Dendritic cell treated with granulocyte-macrophage colony-stimulating factor and Interleukin-4, amounts not matched to agents 40 ng/mL and 50 ng/mL, for 4 days (primary cell): Measurements from ENCODE around the gene CUZD1.

ENCODE experiments used
- H3K27ac Mint-ChIP-seq: one replicate; pipeline ENCODE4 v1.8.0; 2022; ENCODE audit warnings: mild to moderate bottlenecking, mixed read lengths
- H3K27me3 Mint-ChIP-seq: one replicate; pipeline ENCODE4 v1.8.0; 2022; ENCODE audit warnings: mild to moderate bottlenecking, mixed read lengths
- H3K36me3 Mint-ChIP-seq: one replicate; pipeline ENCODE4 v1.8.0; 2022; ENCODE audit warnings: low read depth, mixed read lengths
- H3K4me1 Mint-ChIP-seq: one replicate; pipeline ENCODE4 v1.8.0; 2022; ENCODE audit warnings: low read depth, mixed read lengths
- H3K4me3 Mint-ChIP-seq: one replicate; pipeline ENCODE4 v1.8.0; 2022; ENCODE audit warnings: mild to moderate bottlenecking, moderate library complexity, mixed read lengths
- H3K9me3 Mint-ChIP-seq: one replicate; pipeline ENCODE4 v1.8.0; 2022; ENCODE audit warnings: mixed read lengths
- intact Hi-C: fragments of 100-400 bp; cut with micrococcal nuclease; formaldehyde crosslinking; loops from one replicate; pipeline ENCODE4 v1.15.0; 2022

CUZD1 gene

GRCh38 chr10:122847782-122848604, 2.3 kb upstream of the CUZD1 start:
- Mint-ChIP-seq H3K9me3 (peaks cover 6% of the 10 kb centered on the region), H3K27ac (no peak overlapping the region), H3K27me3 (no peaks in the 10 kb centered on the region), H3K4me3 (no peak overlapping the region), H3K4me1 (no peaks in the 10 kb centered on the region), H3K36me3 (peaks cover 27% of the 10 kb centered on the region)
- intact Hi-C loops: no loop called here

DNA sequence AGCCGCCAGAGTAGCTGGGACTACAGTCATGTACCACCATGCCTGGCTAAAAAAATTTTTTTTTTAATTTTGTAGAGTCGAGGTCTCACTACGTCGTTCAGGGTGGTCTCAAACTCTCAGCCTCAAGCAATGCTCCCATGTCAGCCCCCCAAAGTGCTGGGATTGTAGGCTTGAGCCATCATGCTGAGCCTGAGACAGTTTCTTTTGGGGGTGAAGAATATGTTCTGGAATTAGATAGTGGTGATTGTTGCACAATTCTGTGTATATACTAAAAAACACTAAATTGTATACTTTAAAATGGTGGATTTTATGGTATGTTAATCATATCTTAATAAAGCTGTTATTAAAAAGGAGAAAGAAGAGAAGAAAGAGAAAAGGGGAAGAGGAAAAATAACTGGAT, 1.5 kb downstream of the CUZD1 start:
- Mint-ChIP-seq H3K4me3 (no peak overlapping the region), H3K4me1 (no peaks in the 10 kb centered on the region), H3K27ac (no peak overlapping the region), H3K27me3 (no peaks in the 10 kb centered on the region), H3K9me3 (peaks cover 6% of the 10 kb centered on the region), H3K36me3 (peaks cover 14% of the 10 kb centered on the region)
- intact Hi-C loops: no loop called here

- Mint-ChIP-seq H3K36me3 (peaks cover 28% of the 10 kb centered on the region), H3K4me1 (no peaks in the 10 kb centered on the region), H3K27ac (no peak overlapping the region), H3K27me3 (no peaks in the 10 kb centered on the region), H3K9me3 (peaks cover 6% of the 10 kb centered on the region), H3K4me3 (no peak overlapping the region)
- intact Hi-C loops: no loop called here
Measured at GRCh38 chr10:122841569-122841968, 4.1 kb downstream of the CUZD1 start.

- Mint-ChIP-seq H3K36me3 (peaks cover 16% of the 10 kb centered on the region), H3K27me3 (no peaks in the 10 kb centered on the region), H3K27ac (no peak overlapping the region), H3K4me3 (no peak overlapping the region), H3K4me1 (no peaks in the 10 kb centered on the region), H3K9me3 (no peaks in the 10 kb centered on the region)
- intact Hi-C loops: no loop called here
Measured at GRCh38 chr10:122839505-122839904, 6.2 kb downstream of the CUZD1 start.

GRCh38 chr10:122838880-122839279, 6.8 kb downstream of the CUZD1 start:
- Mint-ChIP-seq H3K4me3 (no peak overlapping the region), H3K27me3 (no peaks in the 10 kb centered on the region), H3K4me1 (no peaks in the 10 kb centered on the region), H3K9me3 (no peaks in the 10 kb centered on the region), H3K36me3 (peaks cover 16% of the 10 kb centered on the region), H3K27ac (no peak overlapping the region)
- intact Hi-C loops: no loop called here

DNA sequence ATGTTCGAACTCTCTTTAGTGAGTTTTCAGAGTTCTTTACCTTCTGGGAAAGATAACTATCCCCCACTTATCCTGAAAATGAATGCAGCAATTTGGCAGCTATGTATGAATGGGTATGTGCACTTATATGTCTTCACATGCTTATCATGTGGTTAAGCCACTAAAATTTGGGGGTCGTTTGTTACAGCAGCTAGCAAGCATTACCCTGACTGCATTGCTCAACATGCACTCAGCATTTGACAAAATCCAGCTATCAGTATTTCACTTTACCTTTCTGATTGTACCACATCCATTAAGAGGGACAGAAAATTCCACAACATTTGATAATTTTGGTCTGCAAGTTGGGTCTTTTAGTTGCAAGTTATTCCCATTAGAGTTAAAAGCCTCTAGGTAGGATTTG, 9.7 kb downstream of the CUZD1 start:
- intact Hi-C loops: no loop called here

DNA sequence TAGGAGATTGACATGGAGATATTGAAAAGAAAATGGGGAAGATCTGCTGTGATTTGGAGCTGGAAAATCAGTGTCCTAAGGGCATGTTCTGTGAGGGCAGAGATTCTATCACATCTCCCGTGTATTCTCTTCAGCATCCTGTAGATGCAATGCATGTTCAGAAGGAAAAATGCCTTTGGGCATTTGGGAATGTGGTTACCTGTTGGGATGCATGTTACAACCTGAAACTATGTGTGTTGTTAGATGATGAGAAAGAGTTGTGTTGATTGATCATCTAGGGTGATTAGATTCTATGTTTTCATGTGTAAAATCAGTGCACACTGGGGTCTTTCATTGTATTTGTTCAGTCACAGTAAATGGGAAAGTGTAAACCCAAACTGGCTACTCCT, 14.7 kb downstream of the CUZD1 start:
- Mint-ChIP-seq H3K9me3 (no peaks in the 10 kb centered on the region), H3K4me1 (no peaks in the 10 kb centered on the region), H3K27me3 (peaks cover 3% of the 10 kb centered on the region), H3K36me3 (peaks cover 6% of the 10 kb centered on the region), H3K4me3 (no peak overlapping the region), H3K27ac (no peak overlapping the region)
- intact Hi-C loops: no loop called here

More for the DNA sequence above, 9.7 kb downstream of the CUZD1 start:
- no peak overlapping the region for H3K4me3 Mint-ChIP-seq
- H3K27me3 Mint-ChIP-seq: no peaks in the 10 kb centered on the region
- H3K36me3 Mint-ChIP-seq: peaks cover 23% of the 10 kb centered on the region
- no peak overlapping the region for H3K27ac Mint-ChIP-seq
- no peaks in the 10 kb centered on the region for H3K4me1 Mint-ChIP-seq
- no peaks in the 10 kb centered on the region for H3K9me3 Mint-ChIP-seq

DNA sequence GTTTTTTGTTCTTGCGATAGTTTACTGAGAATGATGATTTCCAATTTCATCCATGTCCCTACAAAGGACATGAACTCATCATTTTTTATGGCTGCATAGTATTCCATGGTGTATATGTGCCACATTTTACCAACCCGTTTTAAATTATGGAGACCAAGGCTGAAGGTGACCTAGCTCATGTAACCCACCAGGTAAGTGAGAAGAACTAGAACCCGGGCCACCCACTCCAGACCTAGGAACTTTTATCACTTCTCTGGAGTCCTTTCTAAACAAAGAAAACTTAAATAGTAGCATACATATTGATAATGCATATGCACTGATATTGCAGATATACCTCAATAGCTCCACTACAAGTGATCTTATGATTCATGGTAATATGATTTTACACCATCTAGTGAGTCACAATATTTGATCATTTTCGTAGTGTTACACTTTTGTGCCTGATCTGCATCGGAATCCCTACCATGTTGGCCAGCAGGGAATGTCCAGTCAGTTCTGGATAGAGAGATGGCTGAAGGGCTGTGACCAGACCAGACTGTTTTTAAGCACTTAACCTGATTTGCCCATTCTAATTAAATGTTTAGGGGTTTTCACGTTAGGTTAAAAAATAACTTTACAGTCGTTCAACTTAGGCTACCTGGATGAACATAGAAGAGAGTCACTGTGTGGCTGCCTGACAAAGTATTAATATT, 15.2 kb downstream of the CUZD1 start:
- no peak overlapping the region for H3K27ac Mint-ChIP-seq
- intact Hi-C loops: no loop called here
- H3K27me3 Mint-ChIP-seq: peaks cover 4% of the 10 kb centered on the region
- peaks cover 6% of the 10 kb centered on the region for H3K36me3 Mint-ChIP-seq
- H3K4me3 Mint-ChIP-seq: no peak overlapping the region
- H3K9me3 Mint-ChIP-seq: no peaks in the 10 kb centered on the region
- H3K4me1 Mint-ChIP-seq: no peaks in the 10 kb centered on the region

DNA sequence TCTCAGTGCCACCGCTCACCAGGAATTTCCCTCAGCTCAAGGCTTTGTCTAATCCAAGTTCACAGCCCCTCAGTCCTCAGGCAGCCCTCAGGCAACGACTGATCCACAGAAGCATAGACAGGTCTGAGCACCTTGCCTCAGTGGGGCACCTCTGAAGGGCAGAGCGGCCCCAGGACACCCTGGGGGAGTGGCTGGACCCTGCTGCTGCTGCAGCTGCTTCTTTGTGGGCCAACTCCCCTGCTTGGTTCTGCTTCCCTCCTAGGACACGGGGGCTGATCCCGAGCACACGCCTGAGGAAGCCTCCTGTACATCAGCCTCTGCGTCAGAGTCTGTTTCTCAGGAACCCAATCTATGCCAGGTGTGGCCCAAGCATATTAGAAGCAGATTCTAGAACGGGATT, 16.2 kb downstream of the CUZD1 start:
- Mint-ChIP-seq H3K4me1 (no peaks in the 10 kb centered on the region), H3K36me3 (peaks cover 6% of the 10 kb centered on the region), H3K9me3 (no peaks in the 10 kb centered on the region), H3K27me3 (peaks cover 4% of the 10 kb centered on the region), H3K27ac (no peak overlapping the region), H3K4me3 (no peak overlapping the region)
- intact Hi-C loops: no loop called here

GRCh38 chr10:122828716-122829255, 16.9 kb downstream of the CUZD1 start:
- intact Hi-C loops: no loop called here
- Mint-ChIP-seq H3K36me3 (peaks cover 6% of the 10 kb centered on the region), H3K4me3 (no peak overlapping the region), H3K27me3 (peaks cover 4% of the 10 kb centered on the region), H3K4me1 (no peaks in the 10 kb centered on the region), H3K27ac (no peak overlapping the region), H3K9me3 (no peaks in the 10 kb centered on the region)

DNA sequence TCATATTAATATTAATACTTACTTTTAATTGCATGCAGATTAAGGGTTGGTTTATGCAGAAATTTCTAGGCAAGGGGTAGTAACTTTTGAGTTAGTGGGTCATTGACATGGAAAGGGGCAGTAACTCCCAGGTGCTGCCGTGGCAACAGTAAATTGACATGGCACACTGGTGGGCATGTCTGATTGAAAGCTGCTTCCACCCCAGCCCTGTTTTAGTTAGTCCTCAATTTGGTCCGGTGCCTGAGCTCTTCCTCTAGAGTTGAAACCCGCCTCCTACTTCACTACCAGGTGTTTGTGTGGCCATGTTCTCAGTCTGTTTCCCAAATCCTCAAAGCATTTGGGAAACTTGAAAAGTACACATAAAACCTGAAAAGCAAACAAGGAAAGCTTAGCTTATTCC, 18.4 kb downstream of the CUZD1 start:
- Mint-ChIP-seq H3K4me3 (no peak overlapping the region), H3K4me1 (no peaks in the 10 kb centered on the region), H3K9me3 (no peaks in the 10 kb centered on the region), H3K27me3 (peaks cover 4% of the 10 kb centered on the region), H3K36me3 (peaks cover 6% of the 10 kb centered on the region), H3K27ac (no peak overlapping the region)
- intact Hi-C loops: no loop called here

DNA sequence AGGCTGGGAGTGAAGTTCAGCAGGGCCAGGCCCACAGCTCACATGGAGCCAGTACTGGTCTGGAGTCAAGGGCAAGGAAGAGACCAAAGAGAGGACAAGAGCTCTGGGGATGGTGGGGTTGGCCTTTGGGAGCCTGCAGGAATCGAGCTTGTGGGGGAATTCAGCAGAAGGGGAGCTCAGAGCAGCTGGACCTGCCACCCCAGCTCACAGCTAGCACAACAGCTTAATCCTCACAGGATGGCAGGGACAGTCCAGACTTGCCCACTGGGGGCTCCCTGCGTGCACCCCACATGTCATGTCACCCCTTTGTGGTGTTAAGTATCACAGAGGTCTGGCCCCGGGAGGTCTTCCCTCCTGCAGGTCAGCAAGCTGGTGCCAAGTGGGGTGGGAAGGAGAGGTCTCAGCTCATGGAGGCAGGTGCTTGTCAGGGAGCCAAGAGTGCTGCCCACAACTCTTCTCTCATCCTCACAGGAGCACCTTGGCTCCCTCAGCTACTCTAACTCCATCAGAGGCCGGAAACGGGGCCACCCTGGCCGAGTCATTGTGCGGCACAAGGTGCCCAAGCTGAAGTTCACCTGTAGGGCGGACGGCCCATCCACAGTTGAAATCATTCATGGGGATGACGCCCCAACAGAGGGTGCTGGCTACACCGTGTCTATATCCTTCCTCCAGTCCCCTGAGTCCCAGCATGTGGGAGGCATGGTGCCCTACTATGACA, 22.5 kb downstream of the CUZD1 start:
- Mint-ChIP-seq H3K27ac (no peak overlapping the region), H3K4me1 (no peaks in the 10 kb centered on the region), H3K4me3 (no peak overlapping the region), H3K27me3 (peaks cover 15% of the 10 kb centered on the region), H3K9me3 (no peaks in the 10 kb centered on the region), H3K36me3 (no peaks in the 10 kb centered on the region)
- intact Hi-C loops: no loop called here

DNA sequence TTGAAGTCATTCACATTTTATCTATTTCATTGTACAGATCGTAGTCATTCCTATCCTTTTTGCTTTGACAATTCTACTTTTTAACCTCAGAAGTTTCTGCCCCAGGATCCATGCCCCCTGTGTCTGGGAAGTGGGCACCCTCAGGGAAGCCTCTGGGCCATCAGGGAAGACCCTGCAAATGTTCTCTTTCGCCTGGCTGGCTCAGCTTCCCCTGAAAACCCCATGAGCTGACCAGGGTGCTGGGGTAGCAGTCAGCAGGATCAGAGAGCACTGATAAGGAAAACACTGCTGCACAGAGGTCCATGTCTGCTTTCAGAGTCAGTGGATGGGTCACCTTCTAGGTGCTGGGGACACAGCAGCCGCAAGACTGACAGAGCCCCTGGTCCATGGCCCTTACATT, 23.8 kb downstream of the CUZD1 start:
- Mint-ChIP-seq H3K4me3 (no peak overlapping the region), H3K27me3 (peaks cover 20% of the 10 kb centered on the region), H3K9me3 (no peaks in the 10 kb centered on the region), H3K4me1 (no peaks in the 10 kb centered on the region), H3K36me3 (no peaks in the 10 kb centered on the region), H3K27ac (no peak overlapping the region)
- intact Hi-C loops: no loop called here

DNA sequence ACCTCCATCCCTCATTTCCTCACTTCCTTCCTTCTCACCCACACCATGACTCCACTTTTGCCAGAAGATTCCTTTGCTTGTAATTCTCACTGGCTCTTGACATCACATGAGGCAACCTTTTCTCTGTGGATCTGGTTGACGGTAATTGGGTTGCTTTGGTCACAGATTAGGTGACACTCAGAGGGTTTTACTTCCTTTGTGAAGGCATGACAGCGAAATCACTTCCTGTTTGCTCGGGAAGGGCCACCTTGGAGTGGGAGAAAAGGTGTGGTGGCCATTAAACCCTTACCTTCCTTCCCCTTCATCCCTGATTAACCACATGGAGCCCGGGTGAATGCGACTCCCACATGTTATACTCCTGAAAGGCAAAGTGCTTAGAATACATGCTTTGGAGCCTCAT, 30.2 kb downstream of the CUZD1 start:
- Mint-ChIP-seq H3K9me3 (peaks cover 7% of the 10 kb centered on the region), H3K27ac (no peak overlapping the region), H3K36me3 (no peaks in the 10 kb centered on the region), H3K27me3 (peaks cover 18% of the 10 kb centered on the region), H3K4me1 (no peaks in the 10 kb centered on the region), H3K4me3 (no peak overlapping the region)
- intact Hi-C loops: no loop called here
